Liver (tissue), 9 donors: ENCODE data around the gene SPOP. TPM values are rescaled to one million over a fixed set of nuclear protein-coding genes. Genes with fewer than 3 reads are reported as not detected.

Experiments
- DNase-seq: peaks from one replicate; pipeline ENCODE4 v3.0.0-alpha.2; 2017; ENCODE audit warnings: low spot score
- H3K27ac ChIP-seq, 2 donors: one replicate each; pipeline ENCODE4 v1.7.0; 2013; ENCODE audit warnings: inconsistent platforms in 2 of 2, low read length in 2 of 2, control low read depth in 1 of 2, low read depth in 1 of 2, mild to moderate bottlenecking in 1 of 2
- H3K27me3 ChIP-seq, 4 donors: one replicate each; pipeline versions ENCODE4 v1.6.1 to v1.7.0; 2013; ENCODE audit warnings: low read length in 3 of 4, inconsistent platforms in 1 of 4, mild to moderate bottlenecking in 1 of 4, moderate library complexity in 1 of 4; ENCODE audit not compliant: control insufficient read depth in 4 of 4, insufficient read depth in 4 of 4
- H3K36me3 ChIP-seq, 4 donors: one replicate each; pipeline versions ENCODE4 v1.6.1 to v1.7.0; 2013; ENCODE audit warnings: low read length in 3 of 4, mild to moderate bottlenecking in 3 of 4, low read depth in 1 of 4, moderate library complexity in 1 of 4; ENCODE audit not compliant: control insufficient read depth in 4 of 4, insufficient read depth in 3 of 4
- H3K4me1 ChIP-seq, 4 donors: one replicate each; pipeline versions ENCODE4 v1.6.1 to v1.7.0; 2013; ENCODE audit warnings: low read length in 3 of 4, mild to moderate bottlenecking in 3 of 4, moderate library complexity in 1 of 4; ENCODE audit not compliant: control insufficient read depth in 4 of 4, insufficient read depth in 4 of 4
- H3K4me3 ChIP-seq, 3 donors: one replicate each; pipeline versions ENCODE4 v1.6.1 to v1.7.0; 2013; ENCODE audit warnings: low read length in 3 of 3, control low read depth in 1 of 3, low read depth in 1 of 3, mild to moderate bottlenecking in 1 of 3
- H3K9ac ChIP-seq, 2 donors: one replicate each; pipeline ENCODE4 v1.7.0; 2013; ENCODE audit warnings: low read length in 2 of 2, mild to moderate bottlenecking in 2 of 2, moderate library complexity in 2 of 2, control low read depth in 1 of 2, low read depth in 1 of 2
- H3K9me3 ChIP-seq, 4 donors: one replicate each; pipeline versions ENCODE4 v1.6.1 to v1.7.0; 2013; ENCODE audit warnings: low read length in 3 of 4; ENCODE audit not compliant: control insufficient read depth in 4 of 4
- ATF3 ChIP-seq: IDR thresholded peaks from 2 replicates; pipeline ENCODE4 v1.6.1; 2016; ENCODE audit warnings: antibody characterized with exemption
- CTCF ChIP-seq: fragments of 150-350 bp; IDR thresholded peaks from 2 replicates; pipeline ENCODE4 v1.5.1; 2017; ENCODE audit warnings: improper control_type of control experiment, low read depth, low read length; ENCODE audit not compliant: missing input control
- EGR1 ChIP-seq, 2 donors: IDR thresholded peaks; 2 replicates each; pipeline ENCODE4 v1.6.1; 2016 to 2018; ENCODE audit warnings: antibody characterized with exemption in 2 of 2, low read depth in 2 of 2
- FOXA1 ChIP-seq: IDR thresholded peaks from 2 replicates; pipeline ENCODE4 v1.6.1; 2016; ENCODE audit warnings: antibody characterized with exemption
- GABPA ChIP-seq, 2 donors: IDR thresholded peaks in 1 of 2; conservative IDR thresholded peaks in 1 of 2; 2 replicates each; pipeline ENCODE4 v1.6.1; 2016; ENCODE audit warnings: antibody characterized with exemption in 2 of 2, mild to moderate bottlenecking in 1 of 2, moderate library complexity in 1 of 2
- HNF4G ChIP-seq: IDR thresholded peaks from 2 replicates; pipeline ENCODE4 v1.6.1; 2016; ENCODE audit warnings: antibody characterized with exemption
- JUND ChIP-seq, 2 donors: IDR thresholded peaks; 2 replicates each; pipeline ENCODE4 v1.6.1; 2016; ENCODE audit warnings: antibody characterized with exemption in 2 of 2
- MAX ChIP-seq: IDR thresholded peaks from 2 replicates; pipeline ENCODE4 v1.6.1; 2016; ENCODE audit warnings: antibody characterized with exemption
- NR2F2 ChIP-seq: IDR thresholded peaks from 2 replicates; pipeline ENCODE4 v1.6.1; 2016; ENCODE audit warnings: antibody characterized with exemption
- RAD21 ChIP-seq, 2 donors: IDR thresholded peaks; 2 replicates each; pipeline ENCODE4 v1.6.1; 2016; ENCODE audit warnings: antibody characterized with exemption in 2 of 2, mild to moderate bottlenecking in 2 of 2
- REST ChIP-seq: IDR thresholded peaks from 2 replicates; pipeline ENCODE4 v1.6.1; 2016; ENCODE audit warnings: antibody characterized with exemption, mild to moderate bottlenecking
- YY1 ChIP-seq: IDR thresholded peaks from 2 replicates; pipeline ENCODE4 v1.6.1; 2016; ENCODE audit warnings: antibody characterized with exemption, mild to moderate bottlenecking
- ZBTB33 ChIP-seq: IDR thresholded peaks from 2 replicates; pipeline ENCODE4 v1.6.1; 2016; ENCODE audit warnings: antibody characterized with exemption
- WGBS: extraction: QIAGEN DNeasy Blood & Tissue Kit; methylation state at CpG from one replicate; pipeline ENCODE4 v1.1.7; 2013; 5-methylcytosine and 5-hydroxymethylcytosine counted together
- polyA plus RNA-seq, 2 donors: library from polyadenylated mRNA; stranded (reverse) in 1 of 2; unstranded in 1 of 2; fragments of 200-250 nt in 1 of 2; fragments of >200 nt in 1 of 2; fragmentation: Nextera tagmentation in 1 of 2; extraction: Ambion mirVana in 1 of 2; gene quantifications; one replicate each; pipeline versions ENCODE4 v1.2.1 to v1.2.3, GENCODE V29; 2013 to 2015
- total RNA-seq, 2 donors: library from RNA; depleted of rRNA; stranded (reverse); fragments of >200 nt; gene quantifications; one replicate each; pipeline ENCODE4 v1.2.3, GENCODE V29; 2014
- donor health status: healthy.
- donor health status: healthy.
- donor health status: healthy.
- donor health status: healthy.
- donor health status: healthy.

Gene SPOP
- total and polyA plus RNA-seq, 4 donors = 21.6 to 50.8 (median 42.4) TPM

GRCh38 chr17:49592263-49592662 is 85.6 kb downstream of the SPOP start:
- 96% methylated on average over 3 of the region's 3 CpGs for WGBS
- Histone ChIP-seq H3K27ac (no peak overlapping the region), H3K9ac (no peak overlapping the region), H3K27me3 (no peaks in the 10 kb centered on the region), H3K9me3 (no peaks in the 10 kb centered on the region), H3K36me3 (peaks cover 4 to 15% (median 9%) of the 10 kb centered on the region in 4 donors), H3K4me3 (no peak overlapping the region), H3K4me1 (no peaks in the 10 kb centered on the region)
- no peak for DNase-seq
- TF ChIP-seq EGR1 (IDR thresholded peaks at IDR 0.05; ENCODE audit: low read depth in 2 of 2) = no peak
- no peak for TF ChIP-seq CTCF
- no peak for TF ChIP-seq FOXA1
- no peak for TF ChIP-seq GABPA (IDR thresholded peaks at IDR 0.05 in 1 of 2, conservative IDR thresholded peaks at IDR 0.05 in 1 of 2)
- TF ChIP-seq HNF4G = no peak
- TF ChIP-seq YY1 = no peak
- TF ChIP-seq ZBTB33 = no peak
- TF ChIP-seq REST = no peak
- no peak for TF ChIP-seq ATF3

- no peaks in the 10 kb centered on the region for H3K4me1 ChIP-seq
- H3K9me3 ChIP-seq = no peaks in the 10 kb centered on the region
- no peak overlapping the region for H3K9ac ChIP-seq
- no peaks in the 10 kb centered on the region for H3K27me3 ChIP-seq
- DNase-seq = no peak
- no peak overlapping the region for H3K4me3 ChIP-seq
- WGBS = 98% methylated on average over 4 of the region's 4 CpGs
- TF ChIP-seq YY1 = no peak
- no peak overlapping the region for H3K27ac ChIP-seq
- peaks cover 0 to 8% (median 2%) of the 10 kb centered on the region in 4 donors for H3K36me3 ChIP-seq
Measured at GRCh38 chr17:49590874-49591273, 87.0 kb downstream of the SPOP start.

GRCh38 chr17:49589577-49589927 is 88.3 kb downstream of the SPOP start:
- Histone ChIP-seq H3K9ac (no peak overlapping the region), H3K27me3 (no peaks in the 10 kb centered on the region), H3K9me3 (no peaks in the 10 kb centered on the region), H3K36me3 (peaks cover 0 to 5% (median 1%) of the 10 kb centered on the region in 4 donors), H3K4me1 (no peaks in the 10 kb centered on the region), H3K27ac (no peak overlapping the region), H3K4me3 (no peak overlapping the region)
- TF ChIP-seq EGR1 (IDR thresholded peaks at IDR 0.05; ENCODE audit: low read depth in 2 of 2) = no peak
- TF ChIP-seq YY1 = no peak
- TF ChIP-seq FOXA1 = no peak
- TF ChIP-seq REST = no peak
- no peak for TF ChIP-seq RAD21 (IDR thresholded peaks at IDR 0.05)
- no peak for TF ChIP-seq MAX
- TF ChIP-seq JUND (IDR thresholded peaks at IDR 0.05) = no peak
- no peak for TF ChIP-seq NR2F2
- no peak for TF ChIP-seq GABPA (IDR thresholded peaks at IDR 0.05 in 1 of 2, conservative IDR thresholded peaks at IDR 0.05 in 1 of 2)
- no peak for DNase-seq
- 96% methylated on average over 2 of the region's 2 CpGs for WGBS
